ENCODE data around the gene SDK2. TPM values are rescaled to one million over a fixed set of nuclear protein-coding genes. Genes with fewer than 3 reads are reported as not detected.

SDK2 gene
- polyA plus RNA-seq, 1 experiment: 0.04 TPM

DNA sequence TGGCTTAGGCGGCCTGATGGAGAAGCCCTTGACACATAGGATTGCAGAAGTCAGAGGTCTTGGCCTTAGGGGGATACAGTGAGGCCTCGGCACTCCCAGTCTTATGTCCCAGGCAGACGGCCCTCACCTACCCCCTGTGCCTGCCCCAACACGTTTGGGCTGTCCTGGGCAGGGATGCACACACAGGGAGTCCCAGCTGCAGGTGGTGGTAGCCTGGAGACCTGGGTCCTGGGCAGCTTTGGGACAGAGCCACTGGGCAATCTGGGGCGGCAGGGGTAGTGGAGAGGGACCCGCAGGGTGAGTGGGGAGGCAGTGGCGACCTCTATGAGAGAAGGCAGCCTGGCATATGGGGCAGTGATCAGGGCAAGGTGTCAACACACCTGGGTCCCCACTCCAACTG is 48.3 kb downstream of the SDK2 start:
- no peaks in the 10 kb centered on the region for H3K27me3 ChIP-seq (ENCODE audit: control insufficient read depth, insufficient read depth, low read length)
- ChIA-PET POLR2A (no interaction called here), CTCF (no interaction called here)
- TF ChIP-seq, protein P1, sequence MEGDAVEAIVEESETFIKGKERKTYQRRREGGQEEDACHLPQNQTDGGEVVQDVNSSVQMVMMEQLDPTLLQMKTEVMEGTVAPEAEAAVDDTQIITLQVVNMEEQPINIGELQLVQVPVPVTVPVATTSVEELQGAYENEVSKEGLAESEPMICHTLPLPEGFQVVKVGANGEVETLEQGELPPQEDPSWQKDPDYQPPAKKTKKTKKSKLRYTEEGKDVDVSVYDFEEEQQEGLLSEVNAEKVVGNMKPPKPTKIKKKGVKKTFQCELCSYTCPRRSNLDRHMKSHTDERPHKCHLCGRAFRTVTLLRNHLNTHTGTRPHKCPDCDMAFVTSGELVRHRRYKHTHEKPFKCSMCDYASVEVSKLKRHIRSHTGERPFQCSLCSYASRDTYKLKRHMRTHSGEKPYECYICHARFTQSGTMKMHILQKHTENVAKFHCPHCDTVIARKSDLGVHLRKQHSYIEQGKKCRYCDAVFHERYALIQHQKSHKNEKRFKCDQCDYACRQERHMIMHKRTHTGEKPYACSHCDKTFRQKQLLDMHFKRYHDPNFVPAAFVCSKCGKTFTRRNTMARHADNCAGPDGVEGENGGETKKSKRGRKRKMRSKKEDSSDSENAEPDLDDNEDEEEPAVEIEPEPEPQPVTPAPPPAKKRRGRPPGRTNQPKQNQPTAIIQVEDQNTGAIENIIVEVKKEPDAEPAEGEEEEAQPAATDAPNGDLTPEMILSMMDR (IDR thresholded peaks at IDR 0.05; ENCODE audit: insufficient read depth, low read depth, low read length): no peak
- H3K36me3 ChIP-seq (ENCODE audit: control insufficient read depth, insufficient read depth, low read length): no peaks in the 10 kb centered on the region
- no peak for DNase-seq (ENCODE audit: low read depth)
- no peak overlapping the region for H3K4me3 ChIP-seq (ENCODE audit: low read depth, low read length)

DNA sequence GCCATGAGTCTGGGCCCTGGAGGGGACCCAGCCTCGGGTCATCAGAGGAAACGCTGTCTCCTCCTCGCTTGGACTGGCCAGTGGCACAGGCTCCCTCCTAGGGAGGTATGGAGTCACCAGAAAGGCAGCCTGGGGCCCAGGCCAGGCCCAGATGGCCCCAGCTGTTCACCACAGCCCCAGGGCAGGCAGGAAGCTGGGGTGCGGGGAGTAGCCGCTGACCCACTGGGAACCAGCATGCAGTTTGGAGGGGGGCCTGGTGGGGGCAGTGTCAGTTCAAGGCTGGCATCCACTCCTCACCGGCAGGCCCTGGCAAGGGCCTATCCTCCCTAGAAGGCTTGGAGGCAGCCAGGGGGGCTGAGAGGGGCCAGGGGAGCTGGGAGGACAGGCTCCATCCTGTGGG is 48.8 kb downstream of the SDK2 start:
- Histone ChIP-seq H3K36me3 (ENCODE audit: control insufficient read depth, insufficient read depth, low read length) (no peaks in the 10 kb centered on the region), H3K4me3 (ENCODE audit: low read depth, low read length) (no peak overlapping the region), H3K27me3 (ENCODE audit: control insufficient read depth, insufficient read depth, low read length) (no peaks in the 10 kb centered on the region)
- ChIA-PET CTCF (no interaction called here), POLR2A (no interaction called here)
- TF ChIP-seq, protein P1 (IDR thresholded peaks at IDR 0.05; ENCODE audit: insufficient read depth, low read depth, low read length): 0 out of 2 replicates have a peak, but pooled peaks have one; percentile 11
- no peak for DNase-seq (ENCODE audit: low read depth)

DNA sequence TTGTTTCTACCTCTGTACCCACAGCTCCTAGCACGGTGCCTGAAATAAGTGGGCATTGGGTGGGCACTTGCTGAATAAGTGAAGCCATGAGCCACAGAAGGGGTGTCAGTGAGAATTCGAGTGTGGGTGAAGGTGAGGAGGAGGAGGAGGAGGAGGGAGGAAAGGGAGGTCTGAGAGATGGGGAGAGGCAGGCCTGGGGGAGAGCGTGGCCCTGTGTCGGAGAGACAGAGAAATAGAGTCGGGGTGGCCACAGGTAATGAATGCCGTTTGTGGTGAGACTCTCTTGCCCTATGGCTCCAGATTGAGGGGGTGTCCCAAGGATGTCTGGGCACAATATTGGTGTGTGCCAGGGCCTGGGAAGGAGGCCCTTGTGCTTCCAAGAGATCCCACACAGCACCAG is 49.2 kb downstream of the SDK2 start:
- TF ChIP-seq, protein P1 (IDR thresholded peaks at IDR 0.05; ENCODE audit: insufficient read depth, low read depth, low read length): no peak
- H3K36me3 ChIP-seq (ENCODE audit: control insufficient read depth, insufficient read depth, low read length): no peaks in the 10 kb centered on the region
- ChIA-PET CTCF (no interaction called here), POLR2A (no interaction called here)
- no peak for DNase-seq (ENCODE audit: low read depth)
- H3K27me3 ChIP-seq (ENCODE audit: control insufficient read depth, insufficient read depth, low read length): no peaks in the 10 kb centered on the region
- H3K4me3 ChIP-seq (ENCODE audit: low read depth, low read length): no peak overlapping the region

DNA sequence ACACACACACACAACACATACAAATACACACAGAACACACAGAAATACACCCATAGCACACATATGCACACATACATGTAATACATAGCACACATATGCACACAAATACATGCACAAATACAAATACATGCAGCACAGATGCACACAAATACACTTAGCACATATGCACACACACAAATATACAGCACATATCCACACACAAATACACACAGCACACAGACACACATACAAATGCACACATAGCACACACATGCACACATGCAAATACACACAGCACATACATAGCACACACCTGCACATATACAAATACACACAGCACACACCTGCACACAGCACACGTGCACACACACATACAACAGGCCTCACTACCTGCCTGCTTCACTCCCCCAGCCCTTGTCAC is 49.6 kb downstream of the SDK2 start:
- DNase-seq (ENCODE audit: low read depth): no peak
- TF ChIP-seq, protein P1 (IDR thresholded peaks at IDR 0.05; ENCODE audit: insufficient read depth, low read depth, low read length): no peak
- Histone ChIP-seq H3K4me3 (ENCODE audit: low read depth, low read length) (no peak overlapping the region), H3K27me3 (ENCODE audit: control insufficient read depth, insufficient read depth, low read length) (no peaks in the 10 kb centered on the region), H3K36me3 (ENCODE audit: control insufficient read depth, insufficient read depth, low read length) (no peaks in the 10 kb centered on the region)
- POLR2A ChIA-PET: no interaction called here
- CTCF ChIA-PET: no interaction called here

DNA sequence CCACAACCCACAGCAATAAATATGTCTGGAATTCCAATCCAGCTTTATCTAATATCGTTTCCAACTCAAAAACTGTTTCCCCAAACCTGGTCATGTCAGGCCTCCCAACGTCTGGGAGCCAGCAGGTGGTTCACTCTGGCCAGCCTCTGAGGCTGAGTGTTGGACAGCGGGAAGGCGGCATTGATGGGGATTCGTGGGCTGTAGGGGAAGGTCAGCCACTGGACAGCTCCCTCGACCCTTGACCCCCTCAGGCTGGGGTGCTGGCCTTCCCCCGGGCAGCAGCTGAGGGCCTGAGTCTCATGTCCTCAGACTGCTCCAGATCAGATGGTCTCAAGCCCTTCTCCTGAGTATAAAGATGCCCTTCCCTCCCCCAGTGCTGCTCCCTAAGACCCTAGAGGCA is 50.2 kb downstream of the SDK2 start:
- TF ChIP-seq, protein P1 (IDR thresholded peaks at IDR 0.05; ENCODE audit: insufficient read depth, low read depth, low read length): no peak
- no peak for DNase-seq (ENCODE audit: low read depth)
- ChIA-PET POLR2A (no interaction called here), CTCF (no interaction called here)
- H3K36me3 ChIP-seq (ENCODE audit: control insufficient read depth, insufficient read depth, low read length): no peaks in the 10 kb centered on the region
- H3K27me3 ChIP-seq (ENCODE audit: control insufficient read depth, insufficient read depth, low read length): no peaks in the 10 kb centered on the region
- H3K4me3 ChIP-seq (ENCODE audit: low read depth, low read length): no peak overlapping the region
